HG03103 (cell line): ENCODE measurements around the gene PLXNA4.

Source experiments
- ATAC-seq: cut with Tn5 transposase; IDR thresholded peaks from one replicate; pipeline ENCODE4 v1.9.1; 2021; ENCODE audit warnings: low read depth; ENCODE audit not compliant: unreplicated experiment

PLXNA4 gene

DNA sequence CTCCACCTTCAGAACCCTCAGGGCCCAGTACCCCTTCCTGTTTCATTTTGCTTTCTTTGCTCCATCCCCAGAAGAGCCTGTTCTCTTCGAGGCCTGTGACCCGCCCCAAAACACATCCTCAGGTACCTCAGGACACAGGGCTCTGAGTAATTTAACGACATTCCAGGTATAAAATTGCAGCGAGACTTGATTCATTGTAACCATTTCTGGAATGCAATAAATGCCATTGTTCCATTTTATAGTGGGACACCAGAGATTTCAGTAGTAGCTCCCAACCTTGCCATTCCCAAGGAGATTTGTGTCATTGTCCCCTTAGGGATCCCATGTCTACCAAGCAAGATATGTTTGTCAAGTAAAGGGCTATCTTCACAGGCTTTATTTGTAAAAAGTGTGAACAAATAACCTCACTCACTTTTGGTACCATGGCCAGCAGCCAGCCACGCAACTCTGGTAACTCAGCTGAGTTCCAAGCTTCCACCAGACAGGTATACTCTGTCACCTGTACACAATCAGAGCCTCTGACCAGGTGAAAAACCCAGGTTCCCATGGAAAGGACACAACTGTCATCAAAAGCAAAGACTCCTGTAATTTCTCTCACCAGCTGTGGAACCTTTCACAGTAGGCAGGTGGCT lies 441.3 kb downstream of the PLXNA4 start:
- ATAC-seq = no peak

DNA sequence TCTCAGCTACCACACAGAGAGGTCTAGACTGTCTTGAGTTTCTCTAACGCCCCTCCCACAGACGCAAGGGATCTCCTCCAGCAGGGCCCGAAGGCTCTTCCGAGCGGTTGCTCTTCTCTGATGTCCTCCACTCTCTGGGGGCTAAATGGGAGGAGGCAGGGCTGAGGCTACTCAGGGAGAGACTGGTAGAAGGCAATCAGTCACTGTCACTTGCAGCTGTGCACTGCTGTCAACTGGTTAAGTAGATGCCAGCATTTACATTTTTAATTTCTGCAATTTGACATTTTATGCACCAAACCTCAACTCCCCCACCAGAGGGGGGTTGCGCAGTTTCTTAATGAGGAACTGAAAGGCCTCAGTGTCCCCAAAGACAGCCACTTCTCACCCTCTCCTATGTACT lies 442.8 kb downstream of the PLXNA4 start:
- no peak for ATAC-seq

GRCh38 chr7:132131196-132131595 lies 445.1 kb downstream of the PLXNA4 start:
- ATAC-seq = no peak

GRCh38 chr7:132130497-132130896 lies 445.8 kb downstream of the PLXNA4 start:
- no peak for ATAC-seq

DNA sequence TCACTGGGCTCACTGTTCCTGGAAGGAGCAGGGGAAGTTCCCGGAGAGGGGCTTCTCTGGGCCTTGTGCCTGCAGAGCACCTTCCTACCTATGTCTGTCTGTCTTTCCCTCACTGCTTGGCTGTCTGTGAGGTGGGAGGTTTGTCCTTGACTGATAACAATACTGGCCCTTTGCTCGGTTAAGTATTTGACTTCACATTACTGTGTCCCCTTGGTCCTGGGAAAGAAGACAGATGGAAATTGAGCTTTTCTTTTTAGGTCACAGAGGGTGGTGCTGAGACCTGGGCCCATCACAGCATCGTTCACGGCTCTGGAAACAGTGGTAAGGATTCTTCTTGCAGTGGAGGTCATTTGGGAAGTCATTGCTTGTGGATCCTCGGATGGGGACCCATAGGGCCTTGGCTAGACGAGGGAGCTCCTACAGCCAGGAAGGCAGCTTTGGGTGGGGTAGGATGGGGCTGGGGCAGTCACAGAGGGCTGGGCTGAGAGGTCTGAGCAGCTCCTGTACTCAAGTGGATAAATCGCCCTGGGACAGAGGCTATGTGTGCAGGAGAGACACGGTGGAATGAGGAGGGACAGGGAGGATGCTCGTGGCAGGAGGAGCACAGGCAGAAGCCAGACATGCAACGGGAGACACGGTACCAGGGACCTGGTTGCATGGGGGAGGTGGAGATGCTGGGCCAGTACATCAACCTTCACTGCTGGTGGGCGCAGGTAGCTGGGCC lies 450.2 kb downstream of the PLXNA4 start:
- ATAC-seq = no peak

GRCh38 chr7:132125096-132125495 lies 451.2 kb downstream of the PLXNA4 start:
- no peak for ATAC-seq

- ATAC-seq = no peak
Observed at GRCh38 chr7:132124575-132124974, 451.7 kb downstream of the PLXNA4 start.

DNA sequence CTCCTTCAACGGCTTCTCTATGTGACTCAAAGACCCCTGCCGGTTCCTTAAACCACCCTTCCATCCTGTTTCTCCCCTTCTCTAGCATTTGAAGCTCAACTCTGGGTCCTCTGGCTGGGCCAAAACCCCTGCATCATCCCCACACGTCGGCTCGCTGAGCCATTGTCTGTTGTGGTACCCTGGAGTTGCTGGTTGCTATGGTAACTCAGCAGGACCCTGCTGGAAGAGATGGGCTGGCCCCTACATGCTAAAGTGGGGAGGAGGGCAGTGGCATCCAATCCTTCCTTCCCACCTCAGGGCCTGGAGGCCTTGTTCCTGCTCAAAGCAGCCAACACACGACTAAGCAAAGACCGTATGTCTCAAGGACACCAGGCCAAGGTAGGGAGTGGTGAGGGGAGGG lies 452.5 kb downstream of the PLXNA4 start:
- no peak for ATAC-seq

DNA sequence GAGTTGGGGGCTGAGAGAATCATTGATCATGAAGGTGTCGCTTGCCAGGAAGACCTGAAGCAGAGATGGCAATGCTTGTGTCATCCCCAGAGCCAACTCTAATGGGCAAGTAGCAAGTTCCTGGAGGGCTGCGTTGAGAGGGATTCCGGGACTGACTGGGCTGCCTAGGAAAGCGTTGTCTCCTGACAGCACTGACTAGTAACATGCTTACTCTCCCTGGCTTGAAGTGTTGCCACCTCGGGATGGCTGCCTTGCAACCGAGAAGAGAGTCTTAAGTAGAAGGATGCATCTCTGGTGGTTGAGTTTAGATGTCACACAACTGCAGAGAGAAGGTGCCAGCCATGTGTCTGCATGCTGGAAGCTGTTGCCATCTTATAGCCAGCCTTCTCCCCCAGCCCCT lies 453.4 kb downstream of the PLXNA4 start:
- no peak for ATAC-seq

- no peak for ATAC-seq
Observed at GRCh38 chr7:132121987-132122386, 454.3 kb downstream of the PLXNA4 start.

DNA sequence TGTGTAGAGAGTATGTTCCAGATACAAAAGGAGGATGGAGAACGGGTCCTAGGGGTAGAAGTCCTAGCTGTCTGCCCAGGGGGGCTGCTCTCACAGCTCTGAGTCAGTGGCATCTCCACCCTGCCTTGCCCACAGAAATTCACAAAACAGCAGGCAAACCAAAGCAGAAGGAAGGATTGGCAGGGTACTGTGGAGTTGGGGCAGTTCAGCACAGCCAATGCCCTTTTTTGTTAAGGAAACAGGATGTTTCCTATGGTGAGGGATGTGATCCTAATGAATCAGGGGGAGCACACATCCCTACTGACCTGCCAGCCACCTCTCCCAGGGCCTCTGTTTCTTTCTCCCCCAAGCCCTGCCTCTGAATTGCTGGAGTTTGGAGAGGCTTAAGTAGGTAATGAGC lies 457.6 kb downstream of the PLXNA4 start:
- no peak for ATAC-seq

DNA sequence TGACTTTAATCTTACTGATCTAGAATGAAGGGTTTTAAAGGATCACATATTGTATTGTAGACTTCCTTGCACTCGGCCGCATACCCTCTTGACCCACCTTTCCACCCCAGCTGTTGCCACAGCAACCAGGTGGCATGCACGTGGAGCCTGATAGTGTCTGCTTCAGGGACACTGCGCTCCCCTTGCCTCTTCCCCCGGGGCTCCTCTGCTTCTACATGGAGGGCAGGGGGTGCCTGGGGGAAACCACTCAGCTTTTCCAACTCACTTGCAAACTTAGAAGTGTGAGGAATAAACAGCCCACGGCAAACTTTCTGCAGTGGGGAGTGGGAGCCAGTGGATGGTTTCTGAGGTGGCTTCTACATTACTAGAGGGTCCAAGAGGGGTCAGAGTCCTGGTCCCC lies 458.6 kb downstream of the PLXNA4 start:
- no peak for ATAC-seq

DNA sequence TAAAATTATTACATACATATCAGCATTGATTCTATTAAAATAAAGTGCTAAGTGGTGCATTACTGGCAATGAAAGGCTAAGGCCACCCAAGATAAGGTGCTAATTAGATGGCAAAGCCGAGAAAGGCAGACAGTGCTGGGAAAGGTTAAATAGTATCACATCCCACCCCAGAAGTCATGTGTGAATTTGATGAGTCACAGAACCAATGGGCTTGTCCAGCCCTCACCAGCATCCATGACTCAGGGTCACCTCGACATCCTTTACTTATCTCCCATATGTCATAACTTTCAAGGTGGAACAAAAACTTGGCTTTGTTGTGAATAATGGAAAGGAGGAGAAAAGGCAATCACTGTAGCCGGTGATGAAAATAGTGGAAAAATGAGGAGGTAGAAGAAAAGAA lies 459.1 kb downstream of the PLXNA4 start:
- ATAC-seq = no peak

DNA sequence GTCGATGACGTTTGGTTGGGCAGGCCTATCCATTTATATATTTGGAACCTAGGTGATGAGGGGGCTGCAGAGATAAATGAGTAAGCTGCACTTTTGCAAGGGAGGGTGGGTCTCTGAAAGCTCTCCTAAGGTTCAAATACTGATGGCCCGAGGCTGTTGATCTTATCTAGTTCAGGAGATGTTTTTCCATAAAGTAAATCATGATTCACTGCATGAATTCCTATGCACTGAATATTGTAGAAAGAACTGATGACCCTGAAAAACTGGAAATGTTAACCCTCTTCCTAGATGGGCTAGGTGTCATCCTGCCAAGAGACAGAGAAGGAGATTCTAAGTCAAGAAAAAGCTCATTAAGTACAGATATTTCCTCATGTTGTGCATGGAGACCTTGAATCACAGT lies 459.9 kb downstream of the PLXNA4 start:
- no peak for ATAC-seq

DNA sequence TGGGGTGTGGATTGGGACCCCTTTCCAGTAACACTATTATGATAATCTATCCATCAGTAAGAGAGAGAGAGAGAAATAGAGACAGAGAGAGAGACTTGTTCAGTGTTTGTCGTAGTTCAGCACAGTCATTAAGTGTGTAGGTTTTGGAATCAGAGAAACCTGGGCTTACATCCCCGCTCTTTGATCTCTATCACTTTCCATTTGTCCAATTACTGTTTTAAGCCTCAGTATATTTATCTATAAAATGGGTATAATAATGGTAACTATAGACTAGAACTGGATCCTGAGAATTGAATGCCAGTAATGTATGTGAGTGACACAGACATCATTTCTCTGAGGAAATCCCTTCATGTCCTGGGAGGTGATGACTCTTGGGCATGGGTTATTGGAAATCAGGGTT lies 460.5 kb downstream of the PLXNA4 start:
- ATAC-seq = no peak

DNA sequence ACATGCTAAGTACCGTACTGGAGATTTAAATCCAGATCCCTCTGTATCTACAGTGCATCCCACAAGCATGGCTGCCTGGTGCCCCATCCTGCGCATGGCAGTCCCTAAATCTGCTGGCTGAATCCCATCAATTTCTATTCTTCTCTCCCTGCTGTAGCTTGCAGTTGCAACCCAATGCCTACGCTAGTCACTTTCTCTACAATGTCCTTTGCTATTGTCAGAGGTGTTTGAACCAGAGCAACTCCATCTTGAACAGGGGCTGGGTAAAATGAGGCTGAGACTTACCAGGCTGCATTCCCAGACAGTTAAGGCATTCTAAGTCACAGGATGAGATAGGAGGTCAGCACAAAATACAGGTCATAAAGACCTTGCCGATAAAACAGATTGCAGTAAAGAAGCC lies 461.2 kb downstream of the PLXNA4 start:
- ATAC-seq = no peak

- ATAC-seq = no peak
Observed at GRCh38 chr7:132114411-132114810, 461.9 kb downstream of the PLXNA4 start.

GRCh38 chr7:132113536-132114371 lies 462.5 kb downstream of the PLXNA4 start:
- ATAC-seq = no peak

DNA sequence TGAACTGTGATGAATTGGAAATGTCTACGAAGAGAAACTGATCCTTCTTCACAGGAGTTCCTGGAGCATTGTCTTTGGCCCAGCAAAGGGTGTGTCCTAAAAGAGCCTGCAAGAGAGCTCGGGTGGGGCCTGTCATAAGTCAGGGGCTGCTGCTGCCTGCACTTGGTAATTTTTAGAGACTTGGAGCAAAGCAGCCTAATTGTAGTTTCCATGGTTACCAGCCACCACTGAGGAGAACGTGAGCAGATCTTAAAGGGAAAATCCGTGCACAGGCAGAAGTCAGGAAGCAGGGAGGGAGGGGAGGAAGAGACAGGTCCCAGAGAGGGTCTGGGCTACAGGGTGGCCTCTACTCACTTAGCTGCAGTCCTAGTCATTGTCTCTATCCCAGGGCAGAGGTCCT lies 463.6 kb downstream of the PLXNA4 start:
- no peak for ATAC-seq

GRCh38 chr7:132112106-132112505 lies 464.2 kb downstream of the PLXNA4 start:
- no peak for ATAC-seq

DNA sequence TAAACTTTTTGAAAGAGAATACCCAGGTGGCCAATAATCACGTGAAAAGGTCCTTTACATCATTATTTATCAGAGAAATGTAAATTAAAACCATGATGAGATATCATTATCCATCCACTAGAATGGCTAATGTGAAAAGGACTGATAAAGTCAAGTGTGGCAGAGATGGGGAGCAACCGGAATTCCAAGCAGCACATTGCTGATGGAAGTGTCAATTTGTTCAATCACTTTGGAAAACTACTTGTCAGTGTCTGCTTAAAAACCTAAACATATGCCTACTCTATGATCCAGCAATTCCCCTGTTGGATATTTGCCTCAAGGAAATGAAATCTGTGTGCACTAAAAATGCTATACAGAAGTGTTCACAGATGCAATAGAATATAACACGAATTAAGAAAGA lies 465.6 kb downstream of the PLXNA4 start:
- ATAC-seq = no peak

DNA sequence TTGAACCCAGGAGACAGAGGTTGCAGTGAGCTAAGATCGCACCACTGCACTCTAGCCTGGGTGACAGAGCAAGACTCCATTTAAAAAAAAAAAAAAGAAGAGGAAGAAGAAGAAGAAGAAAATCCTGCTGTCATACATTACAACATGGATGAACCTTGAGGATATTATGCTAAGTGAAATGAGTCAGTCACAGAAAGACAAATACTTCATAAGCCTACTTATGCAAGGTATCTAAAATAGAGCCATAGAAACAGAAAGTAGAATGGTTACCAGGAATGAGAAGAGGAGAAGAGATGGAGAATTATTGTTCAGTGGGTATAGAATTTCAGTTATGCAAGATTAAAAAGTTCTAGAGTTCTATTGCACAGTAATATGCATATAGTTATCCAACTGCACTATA lies 466.5 kb downstream of the PLXNA4 start:
- ATAC-seq = no peak
